K562 (cell line): Measurements from ENCODE around the gene NINJ1.

ENCODE experiments used
- NR1H2 ChIP-seq: sonication (generic); formaldehyde crosslinking; IDR thresholded peaks from 2 replicates; pipeline ENCODE4 v1.4.0; 2020; ENCODE audit warnings: mild to moderate bottlenecking, missing genetic modification reagents
- PTTG1 ChIP-seq: fragments of 450-650 bp; IDR thresholded peaks from 2 replicates; pipeline ENCODE4 v1.6.1; 2016; ENCODE audit warnings: low read depth, mild to moderate bottlenecking, missing genetic modification characterization, missing compliant biosample characterization
- RBM34 ChIP-seq: fragments of 200-400 bp; formaldehyde crosslinking; IDR thresholded peaks from 2 replicates; pipeline ENCODE4 v1.6.1; 2018; ENCODE audit warnings: low read length, borderline replicate concordance; ENCODE audit not compliant: insufficient read depth
- ZNF124 ChIP-seq: sonication (generic); formaldehyde crosslinking; IDR thresholded peaks from 2 replicates; pipeline ENCODE4 v1.8.1; 2022; ENCODE audit warnings: missing genetic modification reagents
- TF ChIP-seq, protein P1 (sequence below): fragments of 450-650 bp; IDR thresholded peaks from 2 replicates; pipeline ENCODE4 v1.6.1; 2016; ENCODE audit warnings: mild to moderate bottlenecking, moderate library complexity
- TF ChIP-seq, protein P2 (sequence below), 2 experiments: fragments of 450-650 bp; formaldehyde crosslinking in 1 of 2; IDR thresholded peaks; 2 replicates each; pipeline versions ENCODE4 v1.4.0 to v1.6.1; 2014 to 2020; ENCODE audit warnings: mild to moderate bottlenecking in 2 of 2, borderline replicate concordance in 1 of 2, low read depth in 1 of 2
- TF ChIP-seq, protein P3 (sequence below): sonication (generic); formaldehyde crosslinking; IDR thresholded peaks from 2 replicates; pipeline ENCODE4 v1.8.1; 2023; ENCODE audit warnings: mild to moderate bottlenecking, missing genetic modification reagents, moderate library complexity

DNA sequence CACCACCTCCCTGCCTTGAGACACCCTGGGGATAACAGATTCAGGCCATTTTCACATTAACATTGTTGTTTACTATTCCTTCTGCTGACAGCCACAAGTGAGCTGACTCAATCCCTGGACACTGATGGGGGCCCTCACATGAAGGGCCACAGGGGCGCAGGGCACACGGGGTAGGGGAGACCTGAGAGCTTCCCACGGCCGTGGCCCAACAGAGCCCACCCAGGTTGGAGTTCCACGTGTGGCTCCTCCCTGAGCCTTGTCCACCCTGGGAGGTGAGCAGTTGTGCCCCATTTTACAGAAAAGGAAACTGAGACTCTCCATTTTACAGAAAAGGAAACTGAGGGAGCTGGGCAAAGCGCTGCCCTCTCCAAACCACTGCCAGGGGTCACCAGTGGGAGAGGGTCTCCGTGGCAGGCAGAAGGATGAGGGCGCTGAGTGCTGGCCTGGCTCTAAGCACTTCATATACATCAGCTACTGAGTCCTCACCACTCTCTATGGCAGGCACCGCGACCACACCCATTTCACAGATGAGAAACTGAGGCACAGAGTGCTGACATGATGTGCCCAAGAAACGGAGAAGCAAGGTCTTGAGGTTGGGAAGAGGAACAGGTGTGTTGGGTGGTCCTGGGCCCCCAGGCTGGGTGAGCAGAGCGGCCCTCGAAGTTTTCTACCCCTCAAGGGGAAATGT lies 2.3 kb downstream of the NINJ1 start:
- TF ChIP-seq, protein P1, sequence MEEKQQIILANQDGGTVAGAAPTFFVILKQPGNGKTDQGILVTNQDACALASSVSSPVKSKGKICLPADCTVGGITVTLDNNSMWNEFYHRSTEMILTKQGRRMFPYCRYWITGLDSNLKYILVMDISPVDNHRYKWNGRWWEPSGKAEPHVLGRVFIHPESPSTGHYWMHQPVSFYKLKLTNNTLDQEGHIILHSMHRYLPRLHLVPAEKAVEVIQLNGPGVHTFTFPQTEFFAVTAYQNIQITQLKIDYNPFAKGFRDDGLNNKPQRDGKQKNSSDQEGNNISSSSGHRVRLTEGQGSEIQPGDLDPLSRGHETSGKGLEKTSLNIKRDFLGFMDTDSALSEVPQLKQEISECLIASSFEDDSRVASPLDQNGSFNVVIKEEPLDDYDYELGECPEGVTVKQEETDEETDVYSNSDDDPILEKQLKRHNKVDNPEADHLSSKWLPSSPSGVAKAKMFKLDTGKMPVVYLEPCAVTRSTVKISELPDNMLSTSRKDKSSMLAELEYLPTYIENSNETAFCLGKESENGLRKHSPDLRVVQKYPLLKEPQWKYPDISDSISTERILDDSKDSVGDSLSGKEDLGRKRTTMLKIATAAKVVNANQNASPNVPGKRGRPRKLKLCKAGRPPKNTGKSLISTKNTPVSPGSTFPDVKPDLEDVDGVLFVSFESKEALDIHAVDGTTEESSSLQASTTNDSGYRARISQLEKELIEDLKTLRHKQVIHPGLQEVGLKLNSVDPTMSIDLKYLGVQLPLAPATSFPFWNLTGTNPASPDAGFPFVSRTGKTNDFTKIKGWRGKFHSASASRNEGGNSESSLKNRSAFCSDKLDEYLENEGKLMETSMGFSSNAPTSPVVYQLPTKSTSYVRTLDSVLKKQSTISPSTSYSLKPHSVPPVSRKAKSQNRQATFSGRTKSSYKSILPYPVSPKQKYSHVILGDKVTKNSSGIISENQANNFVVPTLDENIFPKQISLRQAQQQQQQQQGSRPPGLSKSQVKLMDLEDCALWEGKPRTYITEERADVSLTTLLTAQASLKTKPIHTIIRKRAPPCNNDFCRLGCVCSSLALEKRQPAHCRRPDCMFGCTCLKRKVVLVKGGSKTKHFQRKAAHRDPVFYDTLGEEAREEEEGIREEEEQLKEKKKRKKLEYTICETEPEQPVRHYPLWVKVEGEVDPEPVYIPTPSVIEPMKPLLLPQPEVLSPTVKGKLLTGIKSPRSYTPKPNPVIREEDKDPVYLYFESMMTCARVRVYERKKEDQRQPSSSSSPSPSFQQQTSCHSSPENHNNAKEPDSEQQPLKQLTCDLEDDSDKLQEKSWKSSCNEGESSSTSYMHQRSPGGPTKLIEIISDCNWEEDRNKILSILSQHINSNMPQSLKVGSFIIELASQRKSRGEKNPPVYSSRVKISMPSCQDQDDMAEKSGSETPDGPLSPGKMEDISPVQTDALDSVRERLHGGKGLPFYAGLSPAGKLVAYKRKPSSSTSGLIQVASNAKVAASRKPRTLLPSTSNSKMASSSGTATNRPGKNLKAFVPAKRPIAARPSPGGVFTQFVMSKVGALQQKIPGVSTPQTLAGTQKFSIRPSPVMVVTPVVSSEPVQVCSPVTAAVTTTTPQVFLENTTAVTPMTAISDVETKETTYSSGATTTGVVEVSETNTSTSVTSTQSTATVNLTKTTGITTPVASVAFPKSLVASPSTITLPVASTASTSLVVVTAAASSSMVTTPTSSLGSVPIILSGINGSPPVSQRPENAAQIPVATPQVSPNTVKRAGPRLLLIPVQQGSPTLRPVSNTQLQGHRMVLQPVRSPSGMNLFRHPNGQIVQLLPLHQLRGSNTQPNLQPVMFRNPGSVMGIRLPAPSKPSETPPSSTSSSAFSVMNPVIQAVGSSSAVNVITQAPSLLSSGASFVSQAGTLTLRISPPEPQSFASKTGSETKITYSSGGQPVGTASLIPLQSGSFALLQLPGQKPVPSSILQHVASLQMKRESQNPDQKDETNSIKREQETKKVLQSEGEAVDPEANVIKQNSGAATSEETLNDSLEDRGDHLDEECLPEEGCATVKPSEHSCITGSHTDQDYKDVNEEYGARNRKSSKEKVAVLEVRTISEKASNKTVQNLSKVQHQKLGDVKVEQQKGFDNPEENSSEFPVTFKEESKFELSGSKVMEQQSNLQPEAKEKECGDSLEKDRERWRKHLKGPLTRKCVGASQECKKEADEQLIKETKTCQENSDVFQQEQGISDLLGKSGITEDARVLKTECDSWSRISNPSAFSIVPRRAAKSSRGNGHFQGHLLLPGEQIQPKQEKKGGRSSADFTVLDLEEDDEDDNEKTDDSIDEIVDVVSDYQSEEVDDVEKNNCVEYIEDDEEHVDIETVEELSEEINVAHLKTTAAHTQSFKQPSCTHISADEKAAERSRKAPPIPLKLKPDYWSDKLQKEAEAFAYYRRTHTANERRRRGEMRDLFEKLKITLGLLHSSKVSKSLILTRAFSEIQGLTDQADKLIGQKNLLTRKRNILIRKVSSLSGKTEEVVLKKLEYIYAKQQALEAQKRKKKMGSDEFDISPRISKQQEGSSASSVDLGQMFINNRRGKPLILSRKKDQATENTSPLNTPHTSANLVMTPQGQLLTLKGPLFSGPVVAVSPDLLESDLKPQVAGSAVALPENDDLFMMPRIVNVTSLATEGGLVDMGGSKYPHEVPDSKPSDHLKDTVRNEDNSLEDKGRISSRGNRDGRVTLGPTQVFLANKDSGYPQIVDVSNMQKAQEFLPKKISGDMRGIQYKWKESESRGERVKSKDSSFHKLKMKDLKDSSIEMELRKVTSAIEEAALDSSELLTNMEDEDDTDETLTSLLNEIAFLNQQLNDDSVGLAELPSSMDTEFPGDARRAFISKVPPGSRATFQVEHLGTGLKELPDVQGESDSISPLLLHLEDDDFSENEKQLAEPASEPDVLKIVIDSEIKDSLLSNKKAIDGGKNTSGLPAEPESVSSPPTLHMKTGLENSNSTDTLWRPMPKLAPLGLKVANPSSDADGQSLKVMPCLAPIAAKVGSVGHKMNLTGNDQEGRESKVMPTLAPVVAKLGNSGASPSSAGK, result no peak
- TF ChIP-seq, protein P2, sequence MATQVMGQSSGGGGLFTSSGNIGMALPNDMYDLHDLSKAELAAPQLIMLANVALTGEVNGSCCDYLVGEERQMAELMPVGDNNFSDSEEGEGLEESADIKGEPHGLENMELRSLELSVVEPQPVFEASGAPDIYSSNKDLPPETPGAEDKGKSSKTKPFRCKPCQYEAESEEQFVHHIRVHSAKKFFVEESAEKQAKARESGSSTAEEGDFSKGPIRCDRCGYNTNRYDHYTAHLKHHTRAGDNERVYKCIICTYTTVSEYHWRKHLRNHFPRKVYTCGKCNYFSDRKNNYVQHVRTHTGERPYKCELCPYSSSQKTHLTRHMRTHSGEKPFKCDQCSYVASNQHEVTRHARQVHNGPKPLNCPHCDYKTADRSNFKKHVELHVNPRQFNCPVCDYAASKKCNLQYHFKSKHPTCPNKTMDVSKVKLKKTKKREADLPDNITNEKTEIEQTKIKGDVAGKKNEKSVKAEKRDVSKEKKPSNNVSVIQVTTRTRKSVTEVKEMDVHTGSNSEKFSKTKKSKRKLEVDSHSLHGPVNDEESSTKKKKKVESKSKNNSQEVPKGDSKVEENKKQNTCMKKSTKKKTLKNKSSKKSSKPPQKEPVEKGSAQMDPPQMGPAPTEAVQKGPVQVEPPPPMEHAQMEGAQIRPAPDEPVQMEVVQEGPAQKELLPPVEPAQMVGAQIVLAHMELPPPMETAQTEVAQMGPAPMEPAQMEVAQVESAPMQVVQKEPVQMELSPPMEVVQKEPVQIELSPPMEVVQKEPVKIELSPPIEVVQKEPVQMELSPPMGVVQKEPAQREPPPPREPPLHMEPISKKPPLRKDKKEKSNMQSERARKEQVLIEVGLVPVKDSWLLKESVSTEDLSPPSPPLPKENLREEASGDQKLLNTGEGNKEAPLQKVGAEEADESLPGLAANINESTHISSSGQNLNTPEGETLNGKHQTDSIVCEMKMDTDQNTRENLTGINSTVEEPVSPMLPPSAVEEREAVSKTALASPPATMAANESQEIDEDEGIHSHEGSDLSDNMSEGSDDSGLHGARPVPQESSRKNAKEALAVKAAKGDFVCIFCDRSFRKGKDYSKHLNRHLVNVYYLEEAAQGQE (IDR thresholded peaks at IDR 0.05; ENCODE audit: borderline replicate concordance), result no peak
- TF ChIP-seq, protein P2 (CRISPR knock-in tag; IDR thresholded peaks at IDR 0.05; ENCODE audit: low read depth), result no peak
- TF ChIP-seq RBM34, result no peak
- TF ChIP-seq NR1H2, result no peak
- TF ChIP-seq, protein P3, sequence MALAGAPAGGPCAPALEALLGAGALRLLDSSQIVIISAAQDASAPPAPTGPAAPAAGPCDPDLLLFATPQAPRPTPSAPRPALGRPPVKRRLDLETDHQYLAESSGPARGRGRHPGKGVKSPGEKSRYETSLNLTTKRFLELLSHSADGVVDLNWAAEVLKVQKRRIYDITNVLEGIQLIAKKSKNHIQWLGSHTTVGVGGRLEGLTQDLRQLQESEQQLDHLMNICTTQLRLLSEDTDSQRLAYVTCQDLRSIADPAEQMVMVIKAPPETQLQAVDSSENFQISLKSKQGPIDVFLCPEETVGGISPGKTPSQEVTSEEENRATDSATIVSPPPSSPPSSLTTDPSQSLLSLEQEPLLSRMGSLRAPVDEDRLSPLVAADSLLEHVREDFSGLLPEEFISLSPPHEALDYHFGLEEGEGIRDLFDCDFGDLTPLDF (CRISPR knock-in tag), result no peak
- no peak for TF ChIP-seq ZNF124 (CRISPR knock-in tag)
- TF ChIP-seq PTTG1, result no peak
